Suprapubic skin (tissue), 3 donors: ENCODE measurements around the gene CARHSP1.

Experiments used
- POLR2A ChIP-seq, 2 donors: fragments of 450-650 bp; IDR thresholded peaks; one replicate each; pipeline ENCODE4 v1.6.1; 2017; ENCODE audit warnings: antibody characterized with exemption in 2 of 2, mild to moderate bottlenecking in 2 of 2, moderate library complexity in 2 of 2
- TF ChIP-seq, protein P1 (sequence below), 2 donors: fragments of 200-600 bp in 1 of 2; fragments of 450-650 bp in 1 of 2; sonication (generic) in 1 of 2; IDR thresholded peaks; one replicate each; pipeline ENCODE4 v1.5.1; 2016 to 2019; ENCODE audit warnings: antibody characterized with exemption in 2 of 2, mild to moderate bottlenecking in 1 of 2, moderate library complexity in 1 of 2

DNA sequence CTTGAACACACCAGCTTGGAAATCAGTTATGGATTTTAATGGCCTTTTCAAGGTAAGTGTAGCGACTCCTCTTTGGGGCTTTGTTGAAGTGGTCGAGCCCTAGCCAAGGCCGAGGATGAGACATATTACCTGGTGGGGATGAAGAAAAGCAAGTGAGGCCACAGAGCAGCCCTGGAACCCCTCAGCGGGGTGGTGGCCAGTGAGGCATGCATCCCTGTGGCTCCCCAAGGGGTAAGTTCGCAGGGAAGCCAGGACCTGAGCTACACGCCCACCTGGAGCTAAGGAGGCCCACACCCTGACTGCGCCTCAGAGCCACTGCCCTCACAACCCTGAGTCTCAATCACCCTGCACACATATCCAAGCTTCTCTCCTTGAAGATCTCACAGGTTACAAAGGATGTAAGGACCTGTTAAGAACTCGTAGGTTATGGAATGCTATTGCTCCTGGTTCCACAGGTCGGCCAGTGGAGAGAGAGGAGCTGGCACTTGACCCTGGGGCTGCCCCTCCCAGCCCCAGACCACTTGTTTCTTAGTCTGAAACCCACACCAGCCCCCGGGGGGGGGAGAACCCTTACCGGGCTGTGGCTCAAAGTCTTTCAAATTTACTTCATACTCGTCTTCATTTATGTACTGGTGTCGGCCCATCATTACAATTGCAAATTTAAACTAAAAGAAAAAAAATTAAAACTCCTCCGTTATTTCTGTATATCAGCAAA, 25.3 kb upstream of the CARHSP1 start:
- TF ChIP-seq, protein P1, sequence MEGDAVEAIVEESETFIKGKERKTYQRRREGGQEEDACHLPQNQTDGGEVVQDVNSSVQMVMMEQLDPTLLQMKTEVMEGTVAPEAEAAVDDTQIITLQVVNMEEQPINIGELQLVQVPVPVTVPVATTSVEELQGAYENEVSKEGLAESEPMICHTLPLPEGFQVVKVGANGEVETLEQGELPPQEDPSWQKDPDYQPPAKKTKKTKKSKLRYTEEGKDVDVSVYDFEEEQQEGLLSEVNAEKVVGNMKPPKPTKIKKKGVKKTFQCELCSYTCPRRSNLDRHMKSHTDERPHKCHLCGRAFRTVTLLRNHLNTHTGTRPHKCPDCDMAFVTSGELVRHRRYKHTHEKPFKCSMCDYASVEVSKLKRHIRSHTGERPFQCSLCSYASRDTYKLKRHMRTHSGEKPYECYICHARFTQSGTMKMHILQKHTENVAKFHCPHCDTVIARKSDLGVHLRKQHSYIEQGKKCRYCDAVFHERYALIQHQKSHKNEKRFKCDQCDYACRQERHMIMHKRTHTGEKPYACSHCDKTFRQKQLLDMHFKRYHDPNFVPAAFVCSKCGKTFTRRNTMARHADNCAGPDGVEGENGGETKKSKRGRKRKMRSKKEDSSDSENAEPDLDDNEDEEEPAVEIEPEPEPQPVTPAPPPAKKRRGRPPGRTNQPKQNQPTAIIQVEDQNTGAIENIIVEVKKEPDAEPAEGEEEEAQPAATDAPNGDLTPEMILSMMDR (IDR thresholded peaks at IDR 0.05), result no peak
- no peak for TF ChIP-seq POLR2A (IDR thresholded peaks at IDR 0.05)
